HepG2 (cell line): ENCODE data around the gene MICALL2. TPM values are rescaled to one million over a fixed set of nuclear protein-coding genes. Genes with fewer than 3 reads are reported as not detected.

Experiments used
- BATF2 ChIP-seq: sonication (generic); formaldehyde crosslinking; IDR thresholded peaks from 2 replicates; pipeline ENCODE4 v1.8.0; 2022; ENCODE audit warnings: mild to moderate bottlenecking, missing genetic modification reagents, moderate library complexity
- KAT8 ChIP-seq: IDR thresholded peaks from 2 replicates; pipeline ENCODE4 v1.6.1; 2016; ENCODE audit warnings: missing genetic modification reagents, missing compliant biosample characterization
- KDM6A ChIP-seq: IDR thresholded peaks from 2 replicates; pipeline ENCODE4 v1.6.1; 2016; ENCODE audit warnings: low read depth
- MLX ChIP-seq: IDR thresholded peaks from 2 replicates; pipeline ENCODE4 v1.6.1; 2016
- NFAT5 ChIP-seq: sonication (generic); formaldehyde crosslinking; IDR thresholded peaks from 2 replicates; pipeline ENCODE4 v1.4.0; 2020; ENCODE audit warnings: missing genetic modification reagents
- POGK ChIP-seq: sonication (generic); formaldehyde crosslinking; conservative IDR thresholded peaks from 2 replicates; pipeline ENCODE4 v1.8.0; 2022; ENCODE audit warnings: mild to moderate bottlenecking, moderate library complexity, missing genetic modification reagents
- RCOR2 ChIP-seq: IDR thresholded peaks from 2 replicates; pipeline ENCODE4 v1.6.1; 2016; ENCODE audit warnings: missing biosample characterization, missing genetic modification reagents
- SKIL ChIP-seq: sonication (generic); formaldehyde crosslinking; IDR thresholded peaks from 2 replicates; pipeline ENCODE4 v1.8.0; 2022; ENCODE audit warnings: missing genetic modification reagents, mild to moderate bottlenecking, moderate library complexity, borderline replicate concordance
- SMAD9 ChIP-seq: sonication (generic); formaldehyde crosslinking; IDR thresholded peaks from 2 replicates; pipeline ENCODE4 v1.5.1; 2020; ENCODE audit warnings: mild to moderate bottlenecking, missing genetic modification reagents
- SNRNP70 ChIP-seq: fragments of 200-400 bp; formaldehyde crosslinking; IDR thresholded peaks from 2 replicates; pipeline ENCODE4 v1.6.1; 2017; ENCODE audit warnings: mild to moderate bottlenecking, low read depth, low read length, moderate library complexity
- ZNF329 ChIP-seq: sonication (generic); formaldehyde crosslinking; IDR thresholded peaks from 2 replicates; pipeline ENCODE4 v1.9.0; 2021; ENCODE audit warnings: low read depth, mild to moderate bottlenecking, missing genetic modification reagents
- ZNF776 ChIP-seq: sonication (generic); formaldehyde crosslinking; IDR thresholded peaks from 2 replicates; pipeline ENCODE4 v1.4.0; 2020; ENCODE audit warnings: mild to moderate bottlenecking, missing genetic modification reagents
- ZSCAN29 ChIP-seq: sonication (generic); formaldehyde crosslinking; conservative IDR thresholded peaks from 2 replicates; pipeline ENCODE4 v1.4.0; 2020; ENCODE audit warnings: mild to moderate bottlenecking, missing genetic modification reagents
- polyA plus RNA-seq, 8 experiments: library from polyadenylated mRNA; depleted of rRNA in 3 of 8; stranded (reverse) in 7 of 8; unstranded in 1 of 8; fragments of >200 nt; fragmentation: Illumina TruSeq in 4 of 8; extraction: Trizol in 4 of 8; gene quantifications; 2 replicates each; pipeline versions ENCODE4 v1.2.1 to v1.2.3, GENCODE V29; 2011 to 2016; ENCODE audit warnings: low read depth in 4 of 8, missing spikeins in 1 of 8, mixed read lengths in 1 of 8; ENCODE audit not compliant: insufficient read depth in 1 of 8
- total RNA-seq, 5 experiments: library from RNA; depleted of rRNA; stranded (reverse); fragments of >200 nt; fragmentation: Illumina TruSeq; extraction: Trizol; gene quantifications; 2 replicates each; pipeline ENCODE4 v1.2.3, GENCODE V29; 2016; ENCODE audit warnings: low read depth in 1 of 5
- TF ChIP-seq, protein P1 (sequence below): sonication (generic); formaldehyde crosslinking; IDR thresholded peaks from 2 replicates; pipeline ENCODE4 v1.4.0; 2020; ENCODE audit warnings: mild to moderate bottlenecking, missing genetic modification reagents, borderline replicate concordance

Gene MICALL2
- total and polyA plus RNA-seq, 2 of the 13 experiments (the other 11 are each of a cell fraction or from before 2014, with no cell fraction given) = 5.8 to 12.4 TPM

DNA sequence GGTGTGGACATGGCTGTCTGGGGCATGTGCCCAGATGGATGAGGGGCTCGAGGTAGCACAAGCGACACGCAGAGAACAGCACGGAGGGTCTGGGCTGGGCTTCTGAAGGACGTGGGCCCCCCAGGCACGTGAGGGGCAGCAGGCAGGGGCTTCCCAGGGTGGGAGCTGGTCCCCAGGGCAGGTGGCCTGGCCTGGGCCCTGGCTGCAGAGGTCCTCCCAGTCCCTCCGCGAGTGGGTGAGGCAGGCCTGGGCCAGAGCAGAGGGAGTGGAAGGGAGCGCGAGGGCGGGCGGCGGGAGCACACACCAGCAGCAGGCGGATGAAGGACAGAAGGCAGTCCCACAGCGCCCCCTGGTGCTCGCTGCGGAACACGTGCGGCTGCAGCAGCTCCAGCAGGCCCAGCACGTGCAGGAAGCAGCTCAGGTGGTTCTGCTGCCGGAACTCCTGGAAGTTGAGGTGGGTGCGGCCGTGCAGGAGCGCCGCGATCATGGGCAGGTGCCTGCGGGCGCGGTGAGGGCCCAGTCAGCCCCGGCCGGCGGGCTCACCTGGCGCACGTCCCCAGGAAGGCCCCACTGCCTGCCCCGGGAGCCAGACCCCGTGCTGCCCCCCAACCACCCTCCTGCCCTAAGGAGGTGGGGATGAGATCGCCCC, 14.7 kb upstream of the MICALL2 start (continued):
- TF ChIP-seq NFAT5 (CRISPR knock-in tag) (no peak), KDM6A (CRISPR knock-in tag) (no peak), MLX (CRISPR knock-in tag) (0 out of 2 replicates have a peak, but pooled peaks have one; percentile 44), SKIL (peak; percentile 36; the same call in 1 of the 2 replicates), RCOR2 (no peak), ZSCAN29 (no peak), ZNF776 (peak; percentile 78), SNRNP70 (no peak), SMAD9 (CRISPR knock-in tag) (no peak), POGK (CRISPR knock-in tag) (0 out of 2 replicates have a peak, but pooled peaks have one; percentile 40), BATF2 (CRISPR knock-in tag) (no peak), ZNF329 (peak; percentile 77), KAT8 (CRISPR knock-in tag) (0 out of 2 replicates have a peak, but pooled peaks have one; percentile 19)
- TF ChIP-seq, protein P1, sequence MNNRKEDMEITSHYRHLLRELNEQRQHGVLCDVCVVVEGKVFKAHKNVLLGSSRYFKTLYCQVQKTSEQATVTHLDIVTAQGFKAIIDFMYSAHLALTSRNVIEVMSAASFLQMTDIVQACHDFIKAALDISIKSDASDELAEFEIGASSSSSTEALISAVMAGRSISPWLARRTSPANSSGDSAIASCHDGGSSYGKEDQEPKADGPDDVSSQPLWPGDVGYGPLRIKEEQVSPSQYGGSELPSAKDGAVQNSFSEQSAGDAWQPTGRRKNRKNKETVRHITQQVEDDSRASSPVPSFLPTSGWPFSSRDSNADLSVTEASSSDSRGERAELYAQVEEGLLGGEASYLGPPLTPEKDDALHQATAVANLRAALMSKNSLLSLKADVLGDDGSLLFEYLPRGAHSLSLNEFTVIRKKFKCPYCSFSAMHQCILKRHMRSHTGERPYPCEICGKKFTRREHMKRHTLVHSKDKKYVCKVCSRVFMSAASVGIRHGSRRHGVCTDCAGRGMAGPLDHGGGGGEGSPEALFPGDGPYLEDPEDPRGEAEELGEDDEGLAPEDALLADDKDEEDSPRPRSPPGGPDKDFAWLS (CRISPR knock-in tag) = no peak
